ENCODE measurements around the gene ABCA2.

DNA sequence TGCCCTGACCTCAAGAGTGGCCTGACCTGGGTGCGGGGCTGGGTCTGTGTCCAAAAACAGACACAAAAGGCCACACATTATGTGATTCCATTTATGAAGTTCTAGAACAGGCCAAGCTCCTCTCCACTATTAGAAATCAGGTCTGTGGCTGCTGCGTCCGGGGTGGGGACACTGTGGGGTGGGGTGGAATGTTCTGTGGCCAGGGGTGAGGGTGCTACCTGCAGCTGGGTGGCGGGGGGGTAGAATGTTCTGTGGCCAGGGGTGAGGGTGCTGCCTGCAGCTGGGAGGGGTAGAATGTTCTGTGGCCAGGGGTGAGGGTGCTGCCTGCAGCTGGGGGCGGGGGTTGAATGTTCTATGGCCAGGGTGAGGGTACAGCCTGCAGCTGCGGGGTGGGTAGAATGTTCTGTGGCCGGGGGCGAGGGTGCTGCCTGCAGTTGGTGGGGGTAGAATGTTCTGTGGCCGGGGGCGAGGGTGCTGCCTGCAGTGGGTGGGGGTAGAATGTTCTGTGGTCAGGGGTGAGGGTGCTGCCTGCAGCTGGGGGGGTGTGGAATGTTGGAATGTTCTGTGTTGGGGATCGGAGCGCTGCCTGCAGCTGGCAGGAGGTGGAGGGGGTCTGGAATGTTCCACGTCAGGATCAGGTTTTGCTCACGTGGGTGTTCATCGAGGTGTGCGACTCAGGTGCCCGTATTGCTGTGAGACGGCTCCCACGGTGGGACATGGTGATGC, 67.7 kb downstream of the ABCA2 start:
- TF ChIP-seq, protein P1, sequence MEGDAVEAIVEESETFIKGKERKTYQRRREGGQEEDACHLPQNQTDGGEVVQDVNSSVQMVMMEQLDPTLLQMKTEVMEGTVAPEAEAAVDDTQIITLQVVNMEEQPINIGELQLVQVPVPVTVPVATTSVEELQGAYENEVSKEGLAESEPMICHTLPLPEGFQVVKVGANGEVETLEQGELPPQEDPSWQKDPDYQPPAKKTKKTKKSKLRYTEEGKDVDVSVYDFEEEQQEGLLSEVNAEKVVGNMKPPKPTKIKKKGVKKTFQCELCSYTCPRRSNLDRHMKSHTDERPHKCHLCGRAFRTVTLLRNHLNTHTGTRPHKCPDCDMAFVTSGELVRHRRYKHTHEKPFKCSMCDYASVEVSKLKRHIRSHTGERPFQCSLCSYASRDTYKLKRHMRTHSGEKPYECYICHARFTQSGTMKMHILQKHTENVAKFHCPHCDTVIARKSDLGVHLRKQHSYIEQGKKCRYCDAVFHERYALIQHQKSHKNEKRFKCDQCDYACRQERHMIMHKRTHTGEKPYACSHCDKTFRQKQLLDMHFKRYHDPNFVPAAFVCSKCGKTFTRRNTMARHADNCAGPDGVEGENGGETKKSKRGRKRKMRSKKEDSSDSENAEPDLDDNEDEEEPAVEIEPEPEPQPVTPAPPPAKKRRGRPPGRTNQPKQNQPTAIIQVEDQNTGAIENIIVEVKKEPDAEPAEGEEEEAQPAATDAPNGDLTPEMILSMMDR (IDR thresholded peaks at IDR 0.05) = no peak
- no peak for TF ChIP-seq POLR2AphosphoS5 (IDR thresholded peaks at IDR 0.05)
